Head of caudate nucleus (tissue), 42 donors: Measurements from ENCODE around the gene TFEB.

Experiments
- DNase-seq, 42 donors: peaks; one replicate each; pipeline versions ENCODE4 v3.0.0 to v3.0.0-alpha.2; 2020 to 2021; ENCODE audit warnings: mixed read lengths in 7 of 42
- intact Hi-C: fragments of 100-400 bp; cut with DNase I; formaldehyde crosslinking; loops from one replicate; pipeline ENCODE4 v1.15.0; 2022

The TFEB gene

DNA sequence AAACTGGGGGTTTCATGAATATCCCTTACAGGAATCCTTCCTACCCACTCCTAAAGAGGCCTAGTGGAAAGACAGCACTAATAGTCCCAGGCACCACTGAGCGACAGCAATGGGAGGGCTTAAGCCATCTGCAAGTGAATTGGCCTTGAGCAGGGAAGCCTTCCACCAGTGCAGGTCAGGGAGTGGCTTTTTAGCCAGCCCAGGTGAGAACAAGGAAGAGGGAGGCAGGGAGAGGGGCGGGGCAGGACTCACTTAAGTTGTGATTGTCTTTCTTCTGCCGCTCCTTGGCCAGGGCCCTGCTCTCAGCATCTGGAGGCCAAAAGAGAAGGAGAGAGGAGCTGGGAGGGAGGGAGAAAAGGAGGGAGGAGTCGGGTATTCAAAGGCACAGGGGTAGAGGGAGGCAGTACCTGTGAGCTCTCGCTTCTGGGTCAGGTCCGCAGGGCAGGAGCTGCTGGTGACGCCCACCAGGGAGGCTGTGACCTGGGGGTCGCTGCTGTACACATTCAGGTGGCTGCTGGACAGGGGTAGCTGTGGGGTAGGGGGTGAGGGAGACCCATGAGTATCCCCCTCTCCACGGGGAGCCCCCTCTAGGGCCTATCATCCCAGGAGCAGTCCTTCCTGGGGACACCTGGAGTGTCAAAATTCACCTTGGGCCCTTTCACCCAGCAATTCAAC, 47.8 kb downstream of the TFEB start:
- intact Hi-C loops = loop anchor here (10.0 kb wide), 1 partner anchor 263 kb away; no protein-coding TSS in a partner anchor

DNA sequence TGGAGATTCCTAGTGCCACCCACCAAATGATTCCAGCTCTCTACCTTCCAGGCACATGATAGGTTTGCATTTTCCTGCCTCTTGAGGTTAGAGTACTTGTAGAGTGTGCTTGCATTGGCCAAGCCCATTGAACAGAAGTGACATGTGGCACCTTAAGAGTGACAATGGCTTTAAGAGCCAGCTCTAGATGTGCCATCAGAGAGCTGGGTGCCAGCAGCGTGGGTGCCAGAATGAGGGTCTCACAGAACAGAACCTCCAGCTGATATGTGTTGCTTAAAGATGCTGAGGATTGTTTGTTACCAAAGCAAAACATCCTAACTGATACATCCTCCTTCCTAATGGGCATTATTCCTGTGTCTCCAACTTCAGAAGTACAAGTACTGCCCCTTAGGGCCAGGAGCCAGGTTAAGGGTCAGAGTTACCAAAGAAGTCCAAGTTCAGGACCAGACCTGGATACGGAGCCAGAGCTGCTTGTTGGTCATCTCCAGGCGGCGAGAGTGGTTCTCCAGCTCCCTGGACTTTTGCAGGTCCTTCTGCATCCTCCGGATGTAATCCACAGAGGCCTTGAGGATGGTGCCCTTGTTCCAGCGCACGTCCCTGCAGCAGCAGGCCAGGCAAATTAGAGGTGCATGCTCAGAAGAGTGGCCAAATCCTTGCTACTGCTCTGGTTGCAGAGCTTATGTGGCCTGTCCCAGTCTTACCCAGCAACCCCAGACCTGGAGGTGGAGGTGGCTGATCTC, 49.6 kb downstream of the TFEB start:
- intact Hi-C loops = loop anchor here (10.0 kb wide), 1 partner anchor 261 kb away; no protein-coding TSS in a partner anchor
- peak in 1 of 42 donors; percentile 4 for DNase-seq

More for the DNA sequence above, 47.8 kb downstream of the TFEB start:
- peak in 6 of 42 donors; percentile 4 to 29 (median 16) for DNase-seq

DNA sequence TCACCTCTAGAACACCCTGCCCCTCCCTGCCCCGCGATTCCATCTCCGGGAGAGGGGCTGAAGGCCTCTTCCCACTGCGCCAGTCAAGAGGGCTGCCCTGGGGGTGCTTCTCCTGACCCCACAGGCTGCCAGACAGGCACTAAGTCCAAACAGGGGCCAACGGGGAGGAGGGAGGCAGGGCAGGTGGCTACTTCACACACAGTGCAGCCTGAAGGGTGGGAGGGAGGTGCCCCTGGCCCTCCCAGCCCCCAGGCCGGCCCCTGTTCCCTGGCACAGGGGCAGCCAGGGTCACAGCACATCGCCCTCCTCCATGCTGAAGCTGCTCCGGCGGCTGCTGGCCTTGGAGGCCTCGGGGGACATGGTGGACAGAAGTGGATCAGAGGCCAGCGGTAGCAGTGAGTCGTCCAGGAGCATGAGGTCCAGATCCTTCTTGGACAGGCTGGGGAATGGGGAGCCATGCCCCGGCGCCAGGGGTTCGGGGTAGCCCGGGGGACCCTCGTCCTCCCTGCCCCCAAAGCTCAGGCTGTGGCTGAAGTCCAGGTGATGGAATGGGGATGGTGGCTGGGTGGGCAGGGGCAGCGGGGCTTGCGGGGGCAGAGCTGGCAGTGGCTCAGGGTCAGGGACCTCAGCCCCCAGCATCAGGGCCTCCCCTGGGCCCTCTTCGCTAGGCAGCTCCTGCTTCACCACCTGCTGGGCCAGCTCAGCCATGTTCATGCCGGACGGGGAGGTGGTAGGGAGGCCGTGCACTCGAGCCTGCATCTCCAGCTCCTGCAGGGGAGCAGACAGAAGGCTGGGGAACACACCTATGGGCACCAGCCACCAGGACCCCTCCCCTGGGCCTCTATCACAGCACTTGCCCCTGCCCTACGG, 50.9 kb downstream of the TFEB start:
- no peak for DNase-seq
- intact Hi-C loops = loop anchor here (10.0 kb wide), 1 partner anchor 260 kb away; no protein-coding TSS in a partner anchor

DNA sequence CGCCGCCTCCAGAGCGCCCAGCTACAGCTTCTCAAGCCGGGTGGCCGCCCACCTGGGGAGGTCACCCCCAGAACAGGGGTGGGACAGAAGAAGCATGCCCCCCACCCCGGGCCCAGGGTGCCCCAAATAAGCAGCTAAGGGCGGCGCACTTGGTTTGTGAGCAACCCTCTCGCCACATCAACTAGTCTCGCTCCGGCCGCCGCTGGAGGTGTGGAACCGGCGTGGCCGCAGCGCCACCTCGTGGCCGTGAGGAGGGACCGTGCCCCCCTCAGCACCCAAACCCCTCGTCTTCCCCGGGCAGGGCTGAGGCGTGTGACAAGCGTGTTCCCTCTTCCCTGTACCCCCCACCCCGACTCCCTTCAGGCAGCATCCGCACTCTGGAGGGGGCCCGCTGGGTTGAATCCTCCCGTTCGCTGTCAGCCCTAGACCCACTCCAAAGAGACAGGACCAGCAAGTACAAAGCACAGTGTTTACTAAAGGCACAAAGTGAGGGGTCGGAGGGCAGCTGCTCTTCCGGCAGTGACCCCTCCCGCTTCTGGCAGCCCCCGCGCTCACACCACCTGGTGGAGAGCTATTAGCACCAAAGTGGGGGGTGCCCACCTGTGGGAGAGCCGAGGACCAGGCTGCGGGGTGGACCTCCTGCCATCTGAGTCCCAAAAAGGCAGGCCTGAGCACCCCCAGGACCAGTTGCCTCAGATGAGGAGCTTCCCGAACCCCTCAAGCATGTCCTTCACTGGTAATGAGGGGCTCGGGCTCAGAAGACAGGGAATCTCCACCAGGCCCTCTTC, 51.7 kb downstream of the TFEB start:
- intact Hi-C loops = loop anchor here (1.0 to 10.0 kb wide), 3 partner anchors 80 to 315 kb away; no protein-coding TSS in a partner anchor
- DNase-seq = peak; percentile 72 to 95 (median 89)

DNA sequence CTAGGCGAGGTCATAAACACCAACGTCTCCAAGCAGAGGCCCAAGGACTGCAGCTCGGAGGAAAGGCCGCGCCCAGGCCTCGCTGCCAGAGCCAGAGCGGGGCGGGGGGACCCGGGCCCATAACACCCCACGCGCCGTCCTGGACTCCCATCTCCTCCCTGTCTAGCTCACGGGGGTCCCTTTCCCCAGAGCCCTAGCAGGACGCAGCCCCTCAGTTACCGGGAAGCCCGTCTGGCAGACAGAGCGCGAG, 52.2 kb downstream of the TFEB start:
- intact Hi-C loops = loop anchor here (1.0 to 10.0 kb wide), 3 partner anchors 80 to 314 kb away; no protein-coding TSS in a partner anchor
- DNase-seq = no peak

DNA sequence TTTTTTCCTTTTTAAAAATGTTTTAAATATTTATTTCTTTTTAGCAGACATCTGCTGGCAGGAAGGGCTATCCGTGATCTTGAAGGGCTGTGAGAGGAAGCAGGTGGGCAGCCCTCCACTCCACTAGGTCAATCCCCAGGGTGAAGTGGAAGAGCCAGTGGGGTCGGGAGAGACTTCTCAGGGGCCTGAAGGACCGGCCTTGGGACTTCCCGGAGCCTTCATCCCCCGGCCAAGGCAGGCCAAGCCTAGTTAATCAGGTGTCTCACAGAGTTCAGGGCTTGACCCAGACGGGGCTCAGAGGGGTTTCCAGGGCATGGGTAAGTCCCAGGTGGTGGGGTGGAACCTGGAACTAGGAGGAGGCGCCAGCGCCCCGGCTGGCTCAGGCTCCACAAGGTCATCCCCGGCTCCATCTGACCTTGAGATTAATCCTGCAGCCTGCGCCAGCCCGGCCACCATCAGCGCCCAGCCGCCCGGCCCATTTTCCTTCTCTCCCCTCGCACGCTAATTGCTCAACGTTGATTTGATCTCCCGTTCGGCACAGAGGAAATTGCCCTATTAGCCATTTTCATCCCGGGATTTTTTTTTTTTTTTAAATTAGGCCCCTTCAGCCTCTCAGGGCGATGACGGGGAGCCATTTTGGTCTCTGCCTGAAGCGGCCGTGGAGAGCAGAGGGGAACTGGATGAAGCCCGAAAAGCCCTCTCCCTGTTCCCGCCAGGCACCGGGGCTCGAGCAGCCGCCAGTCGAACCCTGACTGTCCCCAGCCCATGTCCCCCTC, 52.7 kb downstream of the TFEB start:
- peak in 12 of 42 donors; percentile 28 to 67 (median 48) for DNase-seq
- intact Hi-C loops = loop anchor here (1.0 to 10.0 kb wide), 3 partner anchors 79 to 314 kb away; no protein-coding TSS in a partner anchor

DNA sequence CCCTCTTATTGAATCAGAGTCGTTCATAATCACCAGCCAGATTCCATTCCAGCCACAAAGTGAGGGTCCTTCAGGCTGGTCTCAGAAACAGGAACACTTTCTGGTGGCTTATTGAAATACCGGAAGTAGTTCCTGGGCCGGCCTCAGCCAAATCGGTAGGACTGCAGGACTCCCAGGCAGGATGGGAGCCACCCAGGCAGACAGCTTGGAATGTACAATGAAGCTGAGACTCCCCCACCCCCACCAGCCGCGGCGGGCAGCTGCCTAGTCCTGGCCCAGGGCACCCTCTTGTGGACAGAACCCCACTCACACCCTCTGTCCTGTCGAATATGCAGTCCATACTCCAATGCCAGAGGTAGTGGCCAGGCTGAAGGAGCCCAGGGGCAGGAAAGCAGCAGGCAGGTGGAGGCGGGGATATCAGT, 53.3 kb downstream of the TFEB start:
- peak; percentile 83 to 96 (median 92) for DNase-seq
- intact Hi-C loops = loop anchor here (2.0 to 10.0 kb wide), 2 partner anchors 257 to 313 kb away; no protein-coding TSS in a partner anchor

DNA sequence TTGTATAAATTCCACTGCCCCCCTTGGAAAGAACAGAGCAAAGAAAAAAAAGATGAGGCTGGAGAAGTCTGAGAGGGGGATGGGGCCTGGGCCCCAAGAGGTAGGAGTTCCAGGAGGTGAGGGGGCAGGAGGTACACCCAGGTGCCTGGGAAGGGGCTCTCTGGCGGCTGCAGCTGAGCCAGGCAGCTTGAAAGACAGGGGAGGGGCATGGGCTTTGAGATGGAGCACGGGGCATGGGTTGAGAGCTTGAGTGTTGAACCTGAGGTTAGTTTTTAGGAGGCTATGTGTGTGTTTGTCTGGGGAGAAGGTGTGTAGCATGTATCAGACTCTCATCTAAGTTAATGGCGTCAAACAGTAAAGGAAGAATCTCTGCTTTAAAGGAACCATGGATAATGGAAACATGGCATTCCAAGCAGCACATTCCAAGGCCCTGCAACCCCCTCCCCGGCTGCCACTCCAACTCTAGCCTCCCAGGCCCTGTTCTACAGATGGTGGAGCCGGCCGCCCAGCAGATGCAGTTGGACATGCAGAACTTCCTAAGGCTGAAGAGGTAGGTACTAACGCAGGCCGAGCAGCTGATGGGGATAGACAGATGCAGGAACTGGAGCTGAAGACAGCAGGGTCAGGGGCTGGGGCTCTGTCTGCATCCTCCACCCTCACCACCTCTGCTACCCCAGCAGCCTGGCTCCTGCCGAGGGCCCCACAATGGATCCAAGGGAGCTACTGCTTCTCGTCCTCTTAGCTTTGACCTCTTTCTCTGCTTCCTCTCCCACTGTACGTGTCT, 55.0 kb downstream of the TFEB start:
- intact Hi-C loops = loop anchor here (10.0 kb wide), 1 partner anchor 256 kb away; no protein-coding TSS in a partner anchor
- DNase-seq = no peak

DNA sequence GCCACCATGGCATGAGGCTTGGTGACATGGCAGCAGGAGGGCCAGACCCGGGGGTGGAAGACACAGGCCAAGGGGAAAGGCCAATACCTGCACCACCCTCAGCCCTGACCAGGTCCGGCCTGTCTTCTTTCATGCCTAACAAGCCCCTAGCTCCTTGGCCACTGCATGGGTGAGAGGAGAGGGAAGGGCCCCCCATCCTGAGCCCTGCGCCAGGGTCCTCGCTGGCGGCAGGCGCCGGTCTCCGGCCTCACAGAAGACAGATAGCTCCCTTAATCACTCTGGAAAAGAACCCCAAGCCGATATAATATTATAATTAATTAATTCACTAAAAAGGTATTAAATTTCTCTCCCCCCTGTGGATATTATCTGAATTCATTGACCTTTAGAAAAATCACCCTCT, 55.7 kb downstream of the TFEB start:
- intact Hi-C loops = loop anchor here (10.0 kb wide), 1 partner anchor 255 kb away; no protein-coding TSS in a partner anchor
- no peak for DNase-seq

DNA sequence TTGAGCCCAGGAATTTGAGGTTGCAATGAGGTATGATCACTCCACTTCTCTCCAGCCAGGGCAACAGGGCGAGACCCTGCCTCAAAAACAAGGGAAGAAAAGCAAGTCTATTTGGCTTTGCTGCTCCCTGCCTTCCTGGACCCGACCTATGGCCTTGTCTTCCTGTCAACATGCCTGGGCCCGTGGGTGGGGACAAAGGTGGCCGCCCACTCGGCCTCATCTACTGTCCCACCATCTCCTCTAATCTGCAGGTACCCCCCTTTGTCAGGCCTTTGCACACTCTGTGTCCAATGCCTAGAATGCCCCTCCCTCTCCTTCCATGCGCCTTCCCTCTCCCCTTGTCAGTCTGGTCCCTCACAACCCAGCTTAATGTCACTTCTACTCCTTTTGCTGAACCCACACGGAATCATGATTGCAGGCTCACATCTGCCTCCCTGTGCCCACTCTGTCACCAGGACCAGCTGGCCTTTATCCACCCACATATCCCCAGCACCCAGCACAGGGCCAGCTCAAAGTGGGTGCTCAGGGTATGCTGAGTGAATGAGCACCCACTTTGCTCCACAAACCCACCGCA, 56.8 kb downstream of the TFEB start:
- DNase-seq = no peak
- intact Hi-C loops = no loop called here

DNA sequence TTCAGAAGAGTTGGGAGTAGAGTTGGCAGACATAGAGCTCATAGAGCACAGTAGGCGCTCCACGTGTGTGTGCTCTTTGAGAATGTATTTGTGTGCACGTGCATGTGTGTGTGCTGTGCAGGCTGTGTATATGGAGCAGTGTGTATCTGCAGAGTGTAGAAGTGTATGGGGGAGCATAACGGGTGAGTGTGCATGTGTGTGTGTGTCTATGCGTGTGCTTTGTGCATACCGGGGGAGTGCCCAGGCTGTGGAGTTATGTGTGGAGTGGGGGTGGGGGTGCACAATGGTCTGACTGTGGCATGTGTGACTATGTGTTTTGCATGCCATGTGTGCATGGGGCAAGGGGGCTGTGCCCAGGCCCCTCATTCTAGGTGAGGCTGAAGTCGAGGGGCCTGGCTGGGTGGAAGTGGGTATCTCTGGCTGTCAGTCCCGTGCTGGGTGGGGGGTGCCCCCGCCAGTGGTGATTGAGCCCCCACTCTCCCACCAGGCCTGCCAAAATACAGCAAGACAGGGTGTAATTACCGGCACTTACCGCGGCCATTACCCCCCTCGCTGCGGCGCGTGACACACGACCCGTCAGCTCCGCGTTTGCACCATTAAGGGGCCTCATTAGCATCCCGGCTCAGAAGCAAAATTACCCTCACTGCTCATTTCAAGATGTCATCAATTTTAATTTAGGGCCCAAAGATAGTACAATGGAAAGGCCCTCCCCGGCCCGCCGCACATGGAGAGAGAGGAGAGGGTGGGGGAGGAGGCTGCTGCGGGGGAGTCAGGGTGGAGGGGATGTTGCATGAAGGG, 58.1 kb downstream of the TFEB start:
- intact Hi-C loops = no loop called here
- peak in 1 of 42 donors; percentile 39 for DNase-seq

DNA sequence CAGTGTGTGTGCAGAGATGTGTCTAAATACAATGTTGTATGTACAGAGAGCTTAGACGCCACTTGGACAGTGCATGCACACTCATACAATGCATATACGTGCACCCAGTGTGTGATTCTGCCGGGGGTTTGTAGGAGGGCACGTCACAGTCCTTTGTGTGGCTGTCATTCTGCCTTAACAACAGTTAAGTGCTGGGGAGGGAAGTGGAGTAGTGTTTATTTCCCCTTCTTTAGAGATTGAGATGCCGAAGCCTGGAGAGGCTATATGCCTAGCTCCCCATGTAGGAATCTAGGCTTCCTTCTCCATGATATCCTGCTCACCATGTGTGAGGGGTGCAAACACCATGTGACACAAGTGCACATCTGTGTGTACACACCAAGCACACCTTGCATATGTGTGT, 59.0 kb downstream of the TFEB start:
- DNase-seq = no peak
- intact Hi-C loops = no loop called here

DNA sequence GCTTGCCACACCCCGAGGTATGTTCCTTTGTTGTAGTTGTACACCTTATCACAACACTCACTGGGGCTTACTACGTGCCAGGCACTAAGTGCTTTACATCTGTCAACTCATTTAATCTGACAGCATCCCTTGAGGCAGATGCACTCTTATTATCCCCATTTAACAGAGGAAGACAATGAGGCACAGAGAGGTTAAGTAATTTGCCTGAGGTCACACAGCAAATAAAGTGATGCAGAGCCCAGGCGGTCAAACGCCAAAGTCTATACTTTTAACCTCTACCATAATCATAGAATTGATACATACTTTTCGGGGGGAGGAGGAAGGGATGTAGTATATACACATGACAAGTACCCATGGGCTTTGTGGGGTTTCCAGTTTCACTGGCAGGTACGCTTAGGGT, 59.4 kb downstream of the TFEB start:
- intact Hi-C loops = no loop called here
- DNase-seq = no peak

DNA sequence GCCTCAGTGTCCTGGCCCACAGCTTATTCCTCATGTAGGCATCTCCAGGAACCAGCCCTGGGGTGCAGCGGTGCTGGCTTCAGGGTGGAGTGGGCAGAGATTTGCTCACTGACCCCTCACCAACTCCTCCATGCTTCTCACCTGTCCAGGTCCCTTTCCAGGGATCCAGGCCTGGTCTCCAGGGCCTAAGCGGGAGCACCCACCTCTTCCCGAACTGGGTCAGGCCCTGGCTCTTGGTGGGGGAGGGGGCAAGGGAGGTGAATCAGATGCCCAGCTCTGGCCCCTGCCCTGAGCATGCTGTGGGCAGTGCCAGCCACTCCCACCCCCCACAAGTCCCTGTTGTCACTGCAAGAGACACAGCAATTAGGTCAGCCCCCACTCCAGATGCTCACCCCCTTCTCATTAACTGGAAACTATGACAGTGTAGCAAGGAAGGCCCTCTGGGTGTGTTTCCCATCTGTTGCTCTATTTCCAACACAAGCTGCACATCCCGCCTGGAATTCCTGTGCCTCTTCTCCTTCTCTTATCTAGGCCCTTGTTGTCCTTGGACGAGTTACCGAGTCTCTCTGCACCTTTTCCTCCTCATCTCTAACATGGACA, 60.1 kb downstream of the TFEB start:
- intact Hi-C loops = no loop called here
- no peak for DNase-seq

DNA sequence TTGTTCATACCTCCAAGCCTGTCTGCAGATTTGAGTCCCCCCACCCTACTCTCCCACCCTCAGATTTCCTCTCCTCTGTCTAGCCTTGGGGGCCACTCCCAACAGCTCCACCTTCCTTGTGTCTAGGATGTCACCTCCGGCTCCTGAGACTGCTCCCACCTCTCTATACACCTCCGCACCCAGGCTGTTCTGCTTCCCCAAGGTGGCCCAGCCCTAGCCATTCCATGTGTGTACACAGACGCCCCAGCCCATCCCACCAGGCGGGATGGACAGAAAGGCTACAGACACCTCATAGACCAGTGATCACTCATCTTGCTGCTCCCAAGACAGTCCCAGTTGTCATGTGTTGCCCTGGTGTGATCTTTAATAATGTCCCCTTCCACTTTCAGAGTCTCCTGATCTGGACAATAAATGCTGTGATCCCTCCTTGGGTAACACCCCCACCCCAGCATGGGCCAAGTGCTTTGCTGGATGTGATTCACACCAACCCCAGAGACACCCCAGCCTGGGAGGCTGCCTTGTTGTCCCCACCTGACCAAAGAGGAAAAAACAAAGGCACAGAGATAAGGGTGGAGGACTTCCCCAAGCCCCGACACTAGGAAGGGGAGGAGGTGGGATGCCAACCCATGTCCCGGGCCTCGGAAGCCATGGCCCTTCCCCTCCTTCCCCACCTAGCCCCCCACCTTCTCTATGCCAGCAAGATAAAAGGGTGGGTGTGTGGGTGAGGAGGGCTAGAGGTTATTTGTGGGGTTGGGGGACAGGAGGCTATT, 61.0 kb downstream of the TFEB start:
- intact Hi-C loops = no loop called here
- DNase-seq = no peak
